ENCODE results near the gene GTSE1.

GTSE1 gene

GRCh38 chr22:46329616-46330015 is 32.9 kb downstream of the GTSE1 start:
- DNase-seq = no peak

- DNase-seq = no peak
Measured at GRCh38 chr22:46330426-46330825, 33.8 kb downstream of the GTSE1 start.

DNA sequence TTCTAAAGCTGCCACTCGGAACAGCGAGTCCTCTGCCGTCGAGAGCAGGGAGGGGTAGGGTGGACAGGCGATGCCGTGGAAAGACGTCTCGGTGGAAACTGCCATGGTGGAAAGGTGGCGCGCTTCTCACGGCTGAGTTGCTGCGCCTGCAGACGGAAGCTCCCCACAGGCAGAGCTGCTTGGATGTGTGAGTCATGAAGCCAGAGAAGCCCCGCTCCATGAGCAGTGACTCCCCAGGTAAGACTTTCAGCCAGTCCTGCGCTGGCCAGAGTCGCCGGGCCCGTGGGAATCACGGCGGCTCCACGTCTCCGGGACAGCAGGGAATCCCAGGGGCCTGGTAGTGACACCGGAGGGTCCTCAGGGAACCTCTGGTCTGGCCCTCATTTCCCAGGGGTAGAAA is 34.8 kb downstream of the GTSE1 start:
- DNase-seq = no peak

DNA sequence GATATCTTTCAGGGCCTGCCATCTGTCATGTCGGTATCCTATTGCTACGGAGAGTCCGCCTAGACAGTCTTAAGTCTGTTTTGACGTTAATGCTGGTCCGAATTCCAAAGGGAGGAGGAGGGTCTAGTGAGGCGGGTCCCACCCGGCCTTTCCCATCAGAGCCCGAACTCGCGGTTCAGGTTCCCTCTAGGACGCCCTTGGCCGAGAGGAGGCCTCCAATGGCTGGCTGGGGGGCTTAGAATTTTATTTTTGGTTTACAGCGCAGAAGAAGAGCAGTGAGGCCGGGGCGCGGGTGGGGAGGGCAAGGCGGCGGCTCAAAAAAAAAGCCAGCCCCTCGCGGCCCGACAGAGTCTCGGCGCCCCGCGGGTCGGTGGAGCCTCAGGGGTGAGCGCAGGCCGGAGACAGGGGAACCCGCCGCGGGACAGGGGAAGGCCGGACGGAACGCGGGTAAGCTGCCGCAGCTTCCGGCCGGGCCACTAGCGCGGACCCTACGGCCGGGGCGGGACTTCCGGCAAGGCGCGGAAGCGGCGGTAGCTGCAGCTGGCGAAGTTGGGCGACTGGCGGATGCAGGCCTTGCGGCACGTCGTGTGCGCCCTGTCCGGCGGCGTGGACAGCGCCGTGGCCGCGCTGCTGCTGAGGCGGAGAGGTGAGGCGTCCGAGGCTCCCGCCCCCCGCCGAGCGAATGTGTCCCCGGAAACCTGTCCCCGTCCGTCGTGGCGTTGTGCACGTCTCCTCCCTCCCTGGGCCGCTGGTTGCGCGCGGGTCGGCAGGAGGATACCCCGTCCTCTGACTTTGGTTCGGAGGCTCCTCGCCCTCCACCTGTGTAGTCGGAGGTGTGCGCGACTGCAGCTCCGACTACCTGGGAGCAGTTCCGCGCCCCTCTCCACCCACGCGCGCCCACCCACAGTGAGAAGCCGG is 38.8 kb downstream of the GTSE1 start, which contains the start of gene TRMU:
Gene TRMU, plus strand, starts transcription at position 514 of the 918 bp plus-strand sequence. Its CDS starts 51 bp downstream, at position 565.
- DNase-seq = peak; percentile 95

- peak; percentile 42 for DNase-seq
Measured at GRCh38 chr22:46336119-46337078, 39.7 kb downstream of the GTSE1 start.

DNA sequence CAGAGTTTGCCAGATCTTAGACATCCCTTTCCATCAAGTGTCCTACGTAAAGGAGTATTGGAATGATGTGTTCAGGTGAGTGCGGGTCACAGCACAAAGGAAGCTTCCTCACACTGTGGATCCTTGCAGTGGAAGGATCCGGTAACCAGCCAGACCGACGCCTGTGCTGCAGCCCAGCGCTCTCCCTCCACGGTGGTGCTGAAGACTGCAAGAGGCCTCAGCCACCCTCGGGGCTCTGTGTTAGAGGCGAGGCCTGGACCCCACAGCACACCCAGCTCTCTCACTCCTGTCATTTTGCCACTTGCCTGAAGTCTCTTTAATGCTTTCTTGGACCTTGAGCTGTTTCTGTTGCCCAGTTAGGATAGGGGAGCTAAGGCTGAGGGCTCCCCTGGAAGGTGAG is 41.2 kb downstream of the GTSE1 start:
- no peak for DNase-seq

- no peak for DNase-seq
Measured at GRCh38 chr22:46338636-46339035, 42.0 kb downstream of the GTSE1 start.

GRCh38 chr22:46339956-46340355 is 43.3 kb downstream of the GTSE1 start:
- DNase-seq = no peak

DNA sequence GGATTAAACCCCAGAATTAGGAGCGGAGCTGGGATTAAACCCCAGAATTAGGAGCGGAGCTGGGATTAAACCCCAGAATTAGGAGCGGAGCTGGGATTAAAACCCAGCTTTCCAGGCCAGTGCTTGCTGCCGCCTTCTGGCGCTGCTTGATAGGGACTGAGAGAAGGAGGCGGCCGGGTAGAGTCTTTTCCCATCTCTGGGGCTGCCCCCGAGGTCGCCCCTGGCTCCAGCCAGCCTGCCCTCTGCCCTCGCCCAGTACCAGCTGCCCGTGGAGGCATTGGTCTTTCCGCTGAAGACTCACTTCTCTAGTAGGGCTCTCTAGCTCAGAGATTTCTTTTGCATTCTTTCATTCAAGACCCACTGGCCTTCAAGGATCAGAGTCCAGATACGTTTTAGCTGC is 44.0 kb downstream of the GTSE1 start:
- no peak for DNase-seq

DNA sequence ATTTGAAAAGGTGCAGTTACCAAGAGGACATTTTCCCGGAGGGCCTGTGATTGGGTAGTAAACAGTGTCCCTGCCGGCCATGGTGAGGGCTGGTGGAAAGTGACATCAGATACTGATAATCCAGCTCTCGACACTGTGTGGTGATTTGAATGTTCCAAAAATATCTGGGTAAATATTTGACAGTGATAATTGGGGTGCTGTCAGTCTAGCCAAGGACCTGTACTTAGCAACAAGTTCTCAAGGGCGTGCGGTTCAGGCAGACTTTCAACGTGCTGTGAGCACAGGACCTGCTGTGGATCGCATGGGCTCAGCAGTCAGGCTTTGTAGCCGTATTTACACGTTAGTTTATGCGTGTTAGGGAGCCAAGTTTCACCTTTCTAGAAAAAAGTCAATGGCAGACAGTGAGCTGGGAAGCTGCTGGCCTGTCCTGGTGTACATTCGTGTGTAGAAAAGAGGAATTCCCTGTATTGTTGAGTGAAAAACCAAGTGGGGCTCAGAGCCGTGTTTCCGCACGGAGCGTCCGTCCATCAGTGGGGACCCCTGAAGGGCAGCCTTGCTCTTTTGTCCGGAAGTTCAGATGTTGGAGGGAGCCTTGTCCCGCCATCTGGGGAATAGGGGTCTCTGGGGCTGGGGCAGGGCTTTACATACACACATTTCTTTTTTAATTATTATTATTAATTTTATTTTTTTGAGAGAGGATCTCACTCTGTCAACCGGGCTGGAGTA is 50.2 kb downstream of the GTSE1 start:
- DNase-seq = no peak

- DNase-seq = no peak
Measured at GRCh38 chr22:46347646-46348045, 51.0 kb downstream of the GTSE1 start.

DNA sequence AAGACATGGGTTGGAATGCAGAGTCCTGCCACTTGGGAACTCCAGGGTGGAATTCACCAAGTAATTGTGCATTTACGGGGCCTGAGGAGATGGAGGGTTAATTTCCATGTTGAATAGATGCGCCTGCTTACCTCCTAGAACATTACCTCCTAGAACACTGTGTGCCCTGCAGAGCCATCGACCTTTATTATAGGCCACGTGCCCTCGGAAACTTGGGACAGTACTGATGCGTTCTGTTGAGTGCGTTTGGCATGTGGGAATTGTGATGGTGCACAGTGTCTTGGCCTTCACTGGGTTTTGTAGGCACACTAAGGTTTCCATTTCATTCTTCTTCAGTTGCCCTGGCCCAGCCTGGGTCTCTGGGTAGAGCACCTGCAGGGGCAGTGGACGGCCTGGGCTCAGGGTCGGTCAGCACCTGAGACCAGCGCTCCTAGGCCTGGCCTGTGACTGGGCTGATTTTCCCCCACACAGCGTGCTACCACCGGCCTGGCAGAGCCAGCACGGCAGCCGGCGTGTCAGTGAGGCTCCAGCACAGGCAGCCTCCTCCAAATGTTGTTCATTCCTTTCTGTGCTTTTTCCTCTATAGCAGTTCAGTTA is 51.5 kb downstream of the GTSE1 start:
- no peak for DNase-seq

- no peak for DNase-seq
Measured at GRCh38 chr22:46349238-46349637, 52.6 kb downstream of the GTSE1 start.

DNA sequence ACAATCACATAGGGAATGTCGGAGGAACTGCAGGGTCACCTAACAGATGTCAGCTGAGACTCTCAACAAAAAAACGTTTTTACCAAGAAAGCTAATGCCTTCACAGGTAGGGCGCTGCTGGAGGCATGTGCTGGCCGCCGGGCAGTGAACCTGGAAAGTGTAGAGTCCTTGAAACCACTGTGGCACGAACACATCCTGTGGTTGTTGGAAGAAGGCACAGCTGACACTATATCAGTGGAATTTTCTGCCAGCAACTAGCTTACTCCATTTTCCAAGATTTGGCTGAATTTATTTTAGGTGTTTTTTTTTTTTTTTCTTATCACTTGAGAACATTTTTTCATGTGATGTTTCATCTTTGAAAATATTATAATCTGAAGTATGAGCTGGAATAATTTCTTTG is 53.0 kb downstream of the GTSE1 start:
- DNase-seq = no peak

DNA sequence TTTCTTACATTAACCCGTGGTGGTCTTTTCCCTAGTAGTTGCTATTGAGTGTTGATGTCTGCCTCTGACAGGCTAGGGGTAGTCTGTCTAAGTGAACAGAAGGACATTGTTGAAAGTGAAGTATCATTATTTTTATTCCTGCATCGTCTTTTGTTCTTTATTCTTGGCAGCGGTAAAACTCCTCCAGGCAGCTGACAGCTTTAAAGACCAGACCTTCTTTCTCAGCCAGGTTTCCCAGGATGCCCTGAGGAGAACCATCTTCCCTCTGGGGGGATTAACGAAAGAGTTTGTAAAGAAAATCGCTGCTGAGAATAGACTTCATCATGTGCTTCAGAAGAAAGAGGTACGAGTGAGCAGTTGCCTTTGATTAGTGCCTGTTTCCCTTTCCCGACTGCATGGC is 53.5 kb downstream of the GTSE1 start:
- DNase-seq = no peak

GRCh38 chr22:46350646-46351045 is 54.0 kb downstream of the GTSE1 start:
- DNase-seq = no peak

- no peak for DNase-seq
Measured at GRCh38 chr22:46351131-46351735, 54.6 kb downstream of the GTSE1 start.

GRCh38 chr22:46351767-46352166 is 55.1 kb downstream of the GTSE1 start:
- no peak for DNase-seq

DNA sequence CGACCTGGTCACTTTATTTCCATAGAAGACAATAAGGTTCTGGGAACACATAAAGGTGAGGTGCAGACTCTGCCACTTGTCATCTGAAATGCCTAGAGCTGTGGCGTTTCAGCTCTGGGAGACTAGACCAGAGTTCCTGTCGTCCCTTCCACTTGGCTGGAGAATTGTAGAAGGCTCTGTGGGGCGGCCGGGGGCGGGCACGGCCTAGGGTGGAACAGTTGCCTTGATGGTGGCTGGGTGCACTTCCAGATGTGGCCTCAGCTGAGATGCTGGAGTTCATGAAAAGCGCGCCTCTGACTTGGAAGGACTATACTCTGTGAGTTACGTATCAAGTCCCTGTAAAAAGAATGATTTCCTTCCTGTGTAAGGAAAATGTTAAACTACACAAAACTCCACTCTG is 55.6 kb downstream of the GTSE1 start:
- DNase-seq = no peak

GRCh38 chr22:46352691-46353386 is 56.2 kb downstream of the GTSE1 start:
- no peak for DNase-seq

GRCh38 chr22:46353483-46354105 is 56.9 kb downstream of the GTSE1 start:
- DNase-seq = no peak

Measured in hematopoietic multipotent progenitor cell treated with erythropoietin and hydrocortisone succinate and interleukin-3 and kit ligand, for 4 days (in vitro differentiated cells).